ENCODE results near the gene ECD. TPM values are rescaled to one million over a fixed set of nuclear protein-coding genes. Genes with fewer than 3 reads are reported as not detected.

The ECD gene
- polyA plus RNA-seq, 1 donor from 2014 or later = 30.0 TPM

- no peak overlapping the region for H3K9ac ChIP-seq (ENCODE audit: low read length)
- H3K9me3 ChIP-seq (ENCODE audit: low read length) = no peaks in the 10 kb centered on the region
- TF ChIP-seq MXI1 (conservative IDR thresholded peaks at IDR 0.05; ENCODE audit: poor library complexity, severe bottlenecking) (no peak), REST (IDR thresholded peaks at IDR 0.05; ENCODE audit: borderline replicate concordance) (no peak), POLR2AphosphoS5 (IDR thresholded peaks at IDR 0.05) (no peak), EZH2 (IDR thresholded peaks at IDR 0.05; ENCODE audit: borderline replicate concordance, insufficient read depth, low read length, poor library complexity, severe bottlenecking) (no peak), EP300 (conservative IDR thresholded peaks at IDR 0.05; ENCODE audit: poor library complexity, severe bottlenecking) (no peak), RAD21 (conservative IDR thresholded peaks at IDR 0.05) (no peak), SMC3 (conservative IDR thresholded peaks at IDR 0.05; ENCODE audit: poor library complexity) (no peak), TAF1 (IDR thresholded peaks at IDR 0.05; ENCODE audit: low read depth) (no peak), CTCF (IDR thresholded peaks at IDR 0.05; ENCODE audit: poor library complexity, severe bottlenecking) (no peak)
- H3K4me3 ChIP-seq (ENCODE audit: low read length) = no peak overlapping the region
- H2AFZ ChIP-seq (ENCODE audit: low read depth, low read length) = no peak overlapping the region
- no peak overlapping the region for H3K27ac ChIP-seq (ENCODE audit: low read length)
- H3K27me3 ChIP-seq (ENCODE audit: insufficient read depth, low read depth, low read length) = no peaks in the 10 kb centered on the region
- no peaks in the 10 kb centered on the region for H3K79me2 ChIP-seq (replicated peaks; ENCODE audit: insufficient read depth, low read length)
- H3K36me3 ChIP-seq (ENCODE audit: insufficient read depth, low read length) = peaks cover 15% of the 10 kb centered on the region
- no peaks in the 10 kb centered on the region for H3K9me2 ChIP-seq (ENCODE audit: insufficient read depth, low read length)
- no peak overlapping the region for H3K4me2 ChIP-seq (ENCODE audit: low read length)
- no peaks in the 10 kb centered on the region for H4K20me1 ChIP-seq (ENCODE audit: insufficient read depth)
- H3F3A ChIP-seq (ENCODE audit: insufficient read depth, low read length, poor library complexity, severe bottlenecking) = no peaks in the 10 kb centered on the region
Measured at GRCh38 chr10:73139251-73139650, 28.6 kb downstream of the ECD start.

GRCh38 chr10:73136627-73137026 is 31.2 kb downstream of the ECD start:
- no peak for TF ChIP-seq MXI1 (conservative IDR thresholded peaks at IDR 0.05; ENCODE audit: poor library complexity, severe bottlenecking)
- TF ChIP-seq TAF1 (IDR thresholded peaks at IDR 0.05; ENCODE audit: low read depth) = no peak
- TF ChIP-seq POLR2AphosphoS5 (IDR thresholded peaks at IDR 0.05) = no peak
- TF ChIP-seq EP300 (conservative IDR thresholded peaks at IDR 0.05; ENCODE audit: poor library complexity, severe bottlenecking) = no peak
- TF ChIP-seq SMC3 (conservative IDR thresholded peaks at IDR 0.05; ENCODE audit: poor library complexity) = no peak
- no peak for TF ChIP-seq EZH2 (IDR thresholded peaks at IDR 0.05; ENCODE audit: borderline replicate concordance, insufficient read depth, low read length, poor library complexity, severe bottlenecking)
- TF ChIP-seq REST (IDR thresholded peaks at IDR 0.05; ENCODE audit: borderline replicate concordance) = no peak
- no peak for TF ChIP-seq RAD21 (conservative IDR thresholded peaks at IDR 0.05)
- no peak for TF ChIP-seq CTCF (IDR thresholded peaks at IDR 0.05; ENCODE audit: poor library complexity, severe bottlenecking)
- H4K20me1 ChIP-seq (ENCODE audit: insufficient read depth) = no peaks in the 10 kb centered on the region
- no peak overlapping the region for H2AFZ ChIP-seq (ENCODE audit: low read depth, low read length)
- peaks cover 12% of the 10 kb centered on the region for H3K36me3 ChIP-seq (ENCODE audit: insufficient read depth, low read length)
- H3K27me3 ChIP-seq (ENCODE audit: insufficient read depth, low read depth, low read length) = no peaks in the 10 kb centered on the region
- H3K9me2 ChIP-seq (ENCODE audit: insufficient read depth, low read length) = no peaks in the 10 kb centered on the region
- no peaks in the 10 kb centered on the region for H3K79me2 ChIP-seq (replicated peaks; ENCODE audit: insufficient read depth, low read length)
- no peak overlapping the region for H3K4me3 ChIP-seq (ENCODE audit: low read length)
- no peaks in the 10 kb centered on the region for H3F3A ChIP-seq (ENCODE audit: insufficient read depth, low read length, poor library complexity, severe bottlenecking)
- H3K4me2 ChIP-seq (ENCODE audit: low read length) = no peak overlapping the region
- no peaks in the 10 kb centered on the region for H3K9me3 ChIP-seq (ENCODE audit: low read length)
- H3K9ac ChIP-seq (ENCODE audit: low read length) = no peak overlapping the region
- H3K27ac ChIP-seq (ENCODE audit: low read length) = no peak overlapping the region
